Gastrocnemius medialis (tissue), 4 donors: ENCODE measurements around the gene LIN7C. TPM values are rescaled to one million over a fixed set of nuclear protein-coding genes. Genes with fewer than 3 reads are reported as not detected.

ENCODE experiments used
- ATAC-seq, 2 donors: fragments of 150-250 bp; one replicate each; pipeline ENCODE4 v1.9.1; 2016
- DNase-seq, 2 donors: peaks; one replicate each; pipeline ENCODE4 v3.0.0-alpha.2; 2019
- H3K27ac ChIP-seq, 4 donors: fragments of 200-600 bp; sonication (generic); 1 replicate in 1 of 4; 2 replicates in 3 of 4; pipeline ENCODE4 v1.5.1; 2016 to 2018; ENCODE audit warnings: mild to moderate bottlenecking in 2 of 4, moderate library complexity in 1 of 4
- H3K27me3 ChIP-seq, 3 donors: fragments of 200-600 bp; sonication (generic) in 2 of 3; 1 replicate in 1 of 3; 2 replicates in 2 of 3; pipeline versions ENCODE4 v1.5.1 to v1.6.0; 2016 to 2019; ENCODE audit warnings: mild to moderate bottlenecking in 1 of 3, moderate library complexity in 1 of 3
- H3K36me3 ChIP-seq, 2 donors: fragments of 200-600 bp; sonication (generic) in 1 of 2; one replicate each; pipeline ENCODE4 v1.5.1; 2017 to 2018
- H3K4me1 ChIP-seq, 2 donors: fragments of 200-600 bp; sonication (generic) in 1 of 2; one replicate each; pipeline ENCODE4 v1.5.1; 2016 to 2017; ENCODE audit warnings: mild to moderate bottlenecking in 2 of 2
- H3K4me3 ChIP-seq, 4 donors: fragments of 200-600 bp; sonication (generic) in 3 of 4; 1 replicate in 1 of 4; 2 replicates in 3 of 4; pipeline ENCODE4 v1.5.1; 2016 to 2019; ENCODE audit warnings: mild to moderate bottlenecking in 2 of 4
- H3K9me3 ChIP-seq, 3 donors: fragments of 200-600 bp; sonication (generic) in 2 of 3; 1 replicate in 1 of 3; 2 replicates in 2 of 3; pipeline ENCODE4 v1.5.1; 2016 to 2019
- POLR2A ChIP-seq, 2 donors: fragments of 450-650 bp; IDR thresholded peaks; one replicate each; pipeline ENCODE4 v1.6.1; 2017; ENCODE audit warnings: antibody characterized with exemption in 2 of 2, mild to moderate bottlenecking in 2 of 2, moderate library complexity in 2 of 2
- in situ Hi-C, 4 donors: fragments of 200-750 bp; cut with MboI; loops; one replicate each; pipeline versions ENCODE4 v1.15.0 to v1.8.0; 2017; ENCODE audit warnings: low sequenced_read_pairs in 4 of 4
- intact Hi-C: fragments of 100-400 bp; cut with DNase I; formaldehyde crosslinking; loops from one replicate; pipeline ENCODE4 v1.15.1; 2023; ENCODE audit warnings: low total_unique reads
- total RNA-seq, 4 donors: library from RNA; depleted of rRNA; stranded (reverse); fragments of >200 nt; gene quantifications; one replicate each; pipeline versions ENCODE4 v1.1.0 to v1.2.3, GENCODE V29; 2016
- TF ChIP-seq, protein P1 (sequence below), 5 experiments: fragments of 450-650 bp in 3 of 5; fragments of 200-600 bp in 2 of 5; sonication (generic) in 2 of 5; IDR thresholded peaks in 4 of 5; conservative IDR thresholded peaks in 1 of 5; 1 replicate in 4 of 5; 2 replicates in 1 of 5; pipeline ENCODE4 v1.5.1; 2016 to 2019; ENCODE audit warnings: antibody characterized with exemption in 5 of 5, mild to moderate bottlenecking in 3 of 5, moderate library complexity in 3 of 5

Gene LIN7C
- total RNA-seq, 4 donors from 2014 or later, result 10.6 to 22.8 (median 13.8) TPM

GRCh38 chr11:27462543-27462942 is 44.0 kb downstream of the LIN7C start:
- ATAC-seq, result no peak
- Histone ChIP-seq H3K27ac (no peak overlapping the region), H3K9me3 (no peaks in the 10 kb centered on the region), H3K27me3 (no peaks in the 10 kb centered on the region), H3K4me1 (peaks cover 17 to 22% of the 10 kb centered on the region in 2 donors), H3K36me3 (no peaks in the 10 kb centered on the region), H3K4me3 (no peak overlapping the region)
- in situ Hi-C loops (no loop called here), intact Hi-C loops (no loop called here)
- TF ChIP-seq POLR2A (IDR thresholded peaks at IDR 0.05), result no peak
- TF ChIP-seq, protein P1, sequence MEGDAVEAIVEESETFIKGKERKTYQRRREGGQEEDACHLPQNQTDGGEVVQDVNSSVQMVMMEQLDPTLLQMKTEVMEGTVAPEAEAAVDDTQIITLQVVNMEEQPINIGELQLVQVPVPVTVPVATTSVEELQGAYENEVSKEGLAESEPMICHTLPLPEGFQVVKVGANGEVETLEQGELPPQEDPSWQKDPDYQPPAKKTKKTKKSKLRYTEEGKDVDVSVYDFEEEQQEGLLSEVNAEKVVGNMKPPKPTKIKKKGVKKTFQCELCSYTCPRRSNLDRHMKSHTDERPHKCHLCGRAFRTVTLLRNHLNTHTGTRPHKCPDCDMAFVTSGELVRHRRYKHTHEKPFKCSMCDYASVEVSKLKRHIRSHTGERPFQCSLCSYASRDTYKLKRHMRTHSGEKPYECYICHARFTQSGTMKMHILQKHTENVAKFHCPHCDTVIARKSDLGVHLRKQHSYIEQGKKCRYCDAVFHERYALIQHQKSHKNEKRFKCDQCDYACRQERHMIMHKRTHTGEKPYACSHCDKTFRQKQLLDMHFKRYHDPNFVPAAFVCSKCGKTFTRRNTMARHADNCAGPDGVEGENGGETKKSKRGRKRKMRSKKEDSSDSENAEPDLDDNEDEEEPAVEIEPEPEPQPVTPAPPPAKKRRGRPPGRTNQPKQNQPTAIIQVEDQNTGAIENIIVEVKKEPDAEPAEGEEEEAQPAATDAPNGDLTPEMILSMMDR (IDR thresholded peaks at IDR 0.05 in 4 of 5, conservative IDR thresholded peaks at IDR 0.05 in 1 of 5), result no peak
- DNase-seq, result no peak

DNA sequence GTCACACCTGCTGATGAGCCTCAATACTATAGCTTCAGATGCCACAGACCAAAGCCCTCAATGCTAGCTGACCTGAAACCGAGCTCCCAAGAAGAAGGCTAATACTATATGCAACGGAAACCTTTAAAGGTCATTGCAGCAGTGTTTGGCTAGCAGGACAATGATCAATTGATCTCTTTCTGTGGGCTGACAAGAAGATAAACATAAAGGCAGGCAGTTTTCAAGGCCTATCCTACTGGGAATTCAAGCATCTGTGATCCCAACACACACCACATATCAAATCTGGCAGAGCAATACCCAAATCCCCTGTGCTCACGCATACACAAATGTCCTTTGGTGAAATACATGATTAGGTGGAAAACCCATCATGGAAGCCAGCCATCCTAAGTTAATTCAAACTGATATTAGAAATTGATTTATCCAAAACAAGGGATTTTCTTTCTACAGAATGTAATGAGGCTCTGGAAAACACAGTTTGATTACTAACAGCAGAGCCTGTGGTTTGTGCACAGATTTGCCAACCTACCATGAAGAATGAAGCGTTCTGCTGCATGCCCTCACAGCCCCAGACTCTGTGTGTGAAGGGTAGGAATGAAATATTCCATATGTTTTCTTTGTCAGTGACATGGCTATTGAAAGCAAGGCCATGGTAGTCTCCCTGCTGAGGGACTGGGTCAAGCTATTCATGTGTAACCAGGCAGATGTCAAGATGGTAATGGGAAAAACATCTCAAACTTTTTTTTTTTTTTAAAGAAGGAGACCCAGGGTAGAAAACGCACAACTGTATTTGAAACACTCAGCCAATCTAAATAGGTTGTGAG is 46.2 kb downstream of the LIN7C start:
- intact Hi-C loops (no loop called here), in situ Hi-C loops (no loop called here)
- TF ChIP-seq, protein P1 (IDR thresholded peaks at IDR 0.05 in 4 of 5, conservative IDR thresholded peaks at IDR 0.05 in 1 of 5), result no peak
- no peak for TF ChIP-seq POLR2A (IDR thresholded peaks at IDR 0.05)
- Histone ChIP-seq H3K27ac (no peak overlapping the region), H3K36me3 (no peaks in the 10 kb centered on the region), H3K4me1 (peaks cover 10 to 13% of the 10 kb centered on the region in 2 donors), H3K4me3 (no peak overlapping the region), H3K9me3 (no peaks in the 10 kb centered on the region), H3K27me3 (no peaks in the 10 kb centered on the region)
- ATAC-seq (no peak), DNase-seq (no peak)

- no peaks in the 10 kb centered on the region for H3K9me3 ChIP-seq
- H3K4me3 ChIP-seq, result no peak overlapping the region
- no peaks in the 10 kb centered on the region for H3K27me3 ChIP-seq
- no peak for TF ChIP-seq POLR2A (IDR thresholded peaks at IDR 0.05)
- TF ChIP-seq, protein P1 (IDR thresholded peaks at IDR 0.05 in 4 of 5, conservative IDR thresholded peaks at IDR 0.05 in 1 of 5), result no peak
- H3K27ac ChIP-seq, result no peak overlapping the region
- in situ Hi-C loops, result no loop called here
- no peak for DNase-seq
- no peaks in the 10 kb centered on the region for H3K36me3 ChIP-seq
- ATAC-seq, result no peak
- intact Hi-C loops, result no loop called here
- peaks cover 1 to 5% of the 10 kb centered on the region in 2 donors for H3K4me1 ChIP-seq
These were observed 47.4 kb downstream of the LIN7C start for GRCh38 chr11:27459191-27459590.

DNA sequence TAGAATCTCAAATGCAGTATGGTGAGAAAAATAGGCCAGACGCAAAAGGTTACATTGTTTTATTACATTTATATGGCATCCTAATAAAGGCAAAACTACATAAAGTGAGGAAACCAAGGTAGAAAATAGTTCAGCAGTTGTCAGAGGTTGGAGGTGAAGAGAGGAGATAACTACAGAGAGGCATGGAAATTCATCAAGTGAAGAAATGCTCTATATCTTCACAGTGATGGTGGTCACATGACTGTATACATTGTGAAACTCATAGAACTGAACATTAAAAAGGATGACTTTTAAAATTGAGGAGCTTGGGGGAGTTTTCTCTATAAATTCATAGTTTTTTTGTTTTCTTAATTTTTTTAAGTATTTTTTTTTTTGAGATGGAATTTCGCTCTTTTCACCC is 48.4 kb downstream of the LIN7C start:
- Histone ChIP-seq H3K9me3 (no peaks in the 10 kb centered on the region), H3K27me3 (no peaks in the 10 kb centered on the region), H3K4me3 (no peak overlapping the region), H3K36me3 (no peaks in the 10 kb centered on the region), H3K4me1 (no peaks in the 10 kb centered on the region), H3K27ac (no peak overlapping the region)
- TF ChIP-seq, protein P1 (IDR thresholded peaks at IDR 0.05 in 4 of 5, conservative IDR thresholded peaks at IDR 0.05 in 1 of 5), result no peak
- TF ChIP-seq POLR2A (IDR thresholded peaks at IDR 0.05), result no peak
- DNase-seq (no peak), ATAC-seq (no peak)
- in situ Hi-C loops, result no loop called here
- intact Hi-C loops, result no loop called here
